Measurements from ENCODE around the gene KIF9.
"Not testable (repeated sequence)": the region's sequence is repeated elsewhere in the genome, so short reads cannot be mapped to it uniquely, and the experiment has no call there.

The KIF9 gene

GRCh38 chr3:47251689-47252088 lies 30.9 kb downstream of the KIF9 start:
- no peak overlapping the region for H3K4me3 ChIP-seq (ENCODE audit: control insufficient read depth, low read depth, low read length)
- no peak for TF ChIP-seq CTCF (conservative IDR thresholded peaks at IDR 0.05; ENCODE audit: control insufficient read depth, insufficient read depth, low read depth, low read length)
- DNase-seq (ENCODE audit: low read depth): no peak

- not testable (repeated sequence) for DNase-seq (ENCODE audit: low read depth); H3K4me3 ChIP-seq (ENCODE audit: control insufficient read depth, low read depth, low read length)
Measured at GRCh38 chr3:47251085-47251484, 31.5 kb downstream of the KIF9 start.

DNA sequence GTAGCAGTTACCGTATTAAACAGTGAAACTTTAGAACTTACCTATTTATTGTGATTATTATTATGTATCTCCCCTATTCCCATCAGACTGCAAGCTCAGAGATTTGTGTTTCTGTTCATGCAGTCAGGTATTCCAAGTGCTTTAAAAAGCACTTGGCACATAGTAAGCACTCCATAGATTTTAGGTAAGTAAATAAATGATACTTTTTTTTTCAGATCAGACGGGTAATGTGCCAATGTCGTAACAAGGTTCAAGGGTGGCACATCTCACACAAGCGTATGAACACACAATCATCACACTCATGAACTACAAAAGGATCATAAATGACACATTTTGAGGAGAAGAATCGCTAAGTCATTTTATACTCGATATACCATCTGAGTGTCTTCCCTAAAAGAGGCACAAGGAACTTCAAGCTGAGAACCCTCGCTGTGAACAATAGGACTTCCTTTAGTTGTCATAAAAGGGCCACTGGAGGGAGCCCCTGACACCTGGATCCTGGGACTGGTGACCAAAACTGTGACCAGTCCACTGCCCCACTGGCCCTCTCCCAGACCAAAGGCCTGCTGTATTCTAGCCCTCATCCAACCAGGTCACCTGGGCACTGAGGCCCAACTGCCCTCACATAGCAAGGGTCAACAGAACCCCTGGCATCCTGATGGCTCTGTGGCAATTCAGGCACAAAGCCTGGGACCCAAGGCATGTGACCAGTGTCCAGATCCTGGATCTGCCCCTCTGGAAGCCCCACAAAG lies 32.1 kb downstream of the KIF9 start:
- DNase-seq (ENCODE audit: low read depth): peak; percentile 42
- H3K4me3 ChIP-seq (ENCODE audit: control insufficient read depth, low read depth, low read length): no peak overlapping the region
- TF ChIP-seq CTCF (conservative IDR thresholded peaks at IDR 0.05; ENCODE audit: control insufficient read depth, insufficient read depth, low read depth, low read length): peak; percentile 36

GRCh38 chr3:47247131-47248064 lies 35.2 kb downstream of the KIF9 start:
- H3K4me3 ChIP-seq (ENCODE audit: control insufficient read depth, low read depth, low read length): no peak overlapping the region
- no peak for DNase-seq (ENCODE audit: low read depth)
- no peak for TF ChIP-seq CTCF (conservative IDR thresholded peaks at IDR 0.05; ENCODE audit: control insufficient read depth, insufficient read depth, low read depth, low read length)

GRCh38 chr3:47245271-47245670 lies 37.3 kb downstream of the KIF9 start:
- no peak for TF ChIP-seq CTCF (conservative IDR thresholded peaks at IDR 0.05; ENCODE audit: control insufficient read depth, insufficient read depth, low read depth, low read length)

GRCh38 chr3:47244531-47245100 lies 38.0 kb downstream of the KIF9 start:
- TF ChIP-seq CTCF (conservative IDR thresholded peaks at IDR 0.05; ENCODE audit: control insufficient read depth, insufficient read depth, low read depth, low read length): no peak
- no peak overlapping the region for H3K4me3 ChIP-seq (ENCODE audit: control insufficient read depth, low read depth, low read length)
- DNase-seq (ENCODE audit: low read depth): no peak

More at GRCh38 chr3:47245271-47245670, 37.3 kb downstream of the KIF9 start:
- no peak overlapping the region for H3K4me3 ChIP-seq (ENCODE audit: control insufficient read depth, low read depth, low read length)
- no peak for DNase-seq (ENCODE audit: low read depth)

All from fibroblast of mammary gland (primary cell).